CD8-positive, alpha-beta memory T cell (primary cell): Measurements from ENCODE around the gene IQCE. TPM values are rescaled to one million over a fixed set of nuclear protein-coding genes. Genes with fewer than 3 reads are reported as not detected.

Experiments
- CTCF ChIA-PET: fragments of 350-600 bp; sonication (Branson Sonifier 250); formaldehyde crosslinking; loops from one replicate; lab custom pipeline; 2021; ENCODE audit warnings: antibody characterized with exemption; lab: Charles Lee
- POLR2A ChIA-PET: fragments of 350-600 bp; sonication (Branson Sonifier 250); formaldehyde crosslinking; loops from one replicate; lab custom pipeline; 2021; ENCODE audit warnings: antibody characterized with exemption; lab: Charles Lee
- DNase-seq, 5 donors: peaks; one replicate each; pipeline versions ENCODE4 v3.0.0 to v3.0.0-alpha.2; 2020 to 2022; ENCODE audit warnings: mixed read lengths in 1 of 5
- H3K27ac ChIP-seq: one replicate; pipeline ENCODE4 v1.7.0; 2013; ENCODE audit warnings: low read depth, mild to moderate bottlenecking, low read length, moderate library complexity
- H3K27me3 ChIP-seq: 2 replicates; pipeline ENCODE4 v1.7.0; 2013; ENCODE audit warnings: low read length, mild to moderate bottlenecking; ENCODE audit not compliant: insufficient read depth, poor library complexity, severe bottlenecking
- H3K36me3 ChIP-seq: 2 replicates; pipeline ENCODE4 v1.7.0; 2013; ENCODE audit warnings: mild to moderate bottlenecking, low read length, moderate library complexity; ENCODE audit not compliant: insufficient read depth
- H3K4me1 ChIP-seq: 2 replicates; pipeline ENCODE4 v1.7.0; 2013; ENCODE audit warnings: mild to moderate bottlenecking, low read length, moderate library complexity; ENCODE audit not compliant: insufficient read depth
- H3K4me3 ChIP-seq: 2 replicates; pipeline ENCODE4 v1.7.0; 2013; ENCODE audit warnings: mild to moderate bottlenecking, low read length
- H3K9me3 ChIP-seq: 2 replicates; pipeline ENCODE4 v1.7.0; 2013; ENCODE audit warnings: mild to moderate bottlenecking, low read length
- H3K27ac Mint-ChIP-seq, 8 donors: one replicate each; pipeline ENCODE4 v1.8.0; 2020 to 2021; ENCODE audit warnings: mixed read lengths in 8 of 8, mild to moderate bottlenecking in 6 of 8, inconsistent platforms in 3 of 8, moderate library complexity in 3 of 8
- H3K27me3 Mint-ChIP-seq, 2 donors: one replicate each; pipeline ENCODE4 v1.8.0; 2020 to 2021; ENCODE audit warnings: mixed read lengths in 2 of 2, mild to moderate bottlenecking in 1 of 2, moderate library complexity in 1 of 2
- H3K36me3 Mint-ChIP-seq, 3 donors: one replicate each; pipeline ENCODE4 v1.8.0; 2020 to 2021; ENCODE audit warnings: mixed read lengths in 3 of 3, inconsistent platforms in 1 of 3, mild to moderate bottlenecking in 1 of 3
- H3K4me1 Mint-ChIP-seq, 3 donors: one replicate each; pipeline ENCODE4 v1.8.0; 2020 to 2021; ENCODE audit warnings: mixed read lengths in 3 of 3, inconsistent platforms in 1 of 3, mild to moderate bottlenecking in 1 of 3
- H3K4me3 Mint-ChIP-seq, 7 donors: one replicate each; pipeline ENCODE4 v1.8.0; 2020 to 2021; ENCODE audit warnings: mixed read lengths in 7 of 7, mild to moderate bottlenecking in 6 of 7, moderate library complexity in 4 of 7, inconsistent platforms in 2 of 7
- H3K9me3 Mint-ChIP-seq, 5 donors: one replicate each; pipeline ENCODE4 v1.8.0; 2020 to 2022; ENCODE audit warnings: mixed read lengths in 5 of 5, mild to moderate bottlenecking in 3 of 5, moderate library complexity in 2 of 5, inconsistent platforms in 1 of 5
- polyA plus RNA-seq: library from polyadenylated mRNA; unstranded; fragments of 300-500 nt; fragmentation: Illumina TruSeq; gene quantifications from one replicate; pipeline ENCODE4 v1.2.3, GENCODE V29; 2021
- total RNA-seq, 2 experiments: library from RNA; stranded (reverse); gene quantifications; one replicate each; pipeline ENCODE4 v1.2.3, GENCODE V29; 2021

IQCE gene
- total and polyA plus RNA-seq, 3 experiments from 2014 or later, result 4.1 to 10.4 (median 9.6) TPM

- ChIA-PET CTCF (no interaction called here), POLR2A (no interaction called here)
- no peak overlapping the region for H3K4me3 ChIP-seq
- H3K4me3 Mint-ChIP-seq, result no peak overlapping the region
- no peaks in the 10 kb centered on the region for H3K9me3 ChIP-seq
- no peaks in the 10 kb centered on the region for H3K27me3 ChIP-seq
- no peaks in the 10 kb centered on the region for H3K9me3 Mint-ChIP-seq
- no peaks in the 10 kb centered on the region for H3K27me3 Mint-ChIP-seq
- H3K27ac ChIP-seq, result no peak overlapping the region
- DNase-seq, result no peak
- no peaks in the 10 kb centered on the region for H3K4me1 Mint-ChIP-seq
- H3K36me3 ChIP-seq, result no peaks in the 10 kb centered on the region
- no peaks in the 10 kb centered on the region for H3K4me1 ChIP-seq
- H3K27ac Mint-ChIP-seq, result no peak overlapping the region
- peaks cover 0 to 50% (median 6%) of the 10 kb centered on the region in 3 donors for H3K36me3 Mint-ChIP-seq
Measured at GRCh38 chr7:2594599-2594998, 35.8 kb downstream of the IQCE start.

GRCh38 chr7:2595258-2595860 lies 36.6 kb downstream of the IQCE start:
- CTCF ChIA-PET, result interaction anchor here (0.7 kb wide), 1 partner anchor 42 kb away, joined by 3 read pairs; no protein-coding TSS in a partner anchor
- no peak for DNase-seq
- Mint-ChIP-seq H3K27ac (no peak overlapping the region), H3K9me3 (no peaks in the 10 kb centered on the region), H3K27me3 (no peaks in the 10 kb centered on the region), H3K36me3 (peaks cover 0 to 50% (median 3%) of the 10 kb centered on the region in 3 donors), H3K4me3 (no peak overlapping the region), H3K4me1 (no peaks in the 10 kb centered on the region)
- Histone ChIP-seq H3K9me3 (no peaks in the 10 kb centered on the region), H3K27me3 (no peaks in the 10 kb centered on the region), H3K27ac (no peak overlapping the region), H3K4me3 (no peak overlapping the region), H3K36me3 (no peaks in the 10 kb centered on the region), H3K4me1 (no peaks in the 10 kb centered on the region)
- POLR2A ChIA-PET, result no interaction called here

- Histone ChIP-seq H3K4me1 (no peaks in the 10 kb centered on the region), H3K27me3 (no peaks in the 10 kb centered on the region), H3K27ac (no peak overlapping the region), H3K9me3 (no peaks in the 10 kb centered on the region), H3K36me3 (no peaks in the 10 kb centered on the region), H3K4me3 (no peak overlapping the region)
- H3K36me3 Mint-ChIP-seq, result peaks cover 0 to 50% (median 2%) of the 10 kb centered on the region in 3 donors
- no peak for DNase-seq
- no peak overlapping the region for H3K4me3 Mint-ChIP-seq
- ChIA-PET POLR2A (no interaction called here), CTCF (interaction anchor here (0.5 to 1.1 kb wide), 3 partner anchors 43 to 122 kb away, joined by 3 read pairs; no protein-coding TSS in a partner anchor)
- peak overlapping the region in 1 of 8 donors; percentile 27 for H3K27ac Mint-ChIP-seq
- no peaks in the 10 kb centered on the region for H3K4me1 Mint-ChIP-seq
- H3K9me3 Mint-ChIP-seq, result no peaks in the 10 kb centered on the region
- H3K27me3 Mint-ChIP-seq, result no peaks in the 10 kb centered on the region
Measured at GRCh38 chr7:2596464-2597272, 37.9 kb downstream of the IQCE start.

- POLR2A ChIA-PET, result no interaction called here
- Histone ChIP-seq H3K36me3 (no peaks in the 10 kb centered on the region), H3K27ac (no peak overlapping the region), H3K9me3 (no peaks in the 10 kb centered on the region), H3K27me3 (no peaks in the 10 kb centered on the region), H3K4me1 (no peaks in the 10 kb centered on the region), H3K4me3 (no peak overlapping the region)
- DNase-seq, result no peak
- H3K4me3 Mint-ChIP-seq, result no peak overlapping the region
- CTCF ChIA-PET, result interaction anchor here (0.5 to 1.1 kb wide), 2 partner anchors 102 to 122 kb away, joined by 3 read pairs; no protein-coding TSS in a partner anchor
- peaks cover 0 to 51% (median 4%) of the 10 kb centered on the region in 3 donors for H3K36me3 Mint-ChIP-seq
- no peaks in the 10 kb centered on the region for H3K9me3 Mint-ChIP-seq
- no peak overlapping the region for H3K27ac Mint-ChIP-seq
- no peaks in the 10 kb centered on the region for H3K4me1 Mint-ChIP-seq
- no peaks in the 10 kb centered on the region for H3K27me3 Mint-ChIP-seq
Measured at GRCh38 chr7:2597273-2597640, 38.5 kb downstream of the IQCE start.

GRCh38 chr7:2598154-2598823 lies 39.5 kb downstream of the IQCE start:
- H3K4me1 ChIP-seq, result no peaks in the 10 kb centered on the region
- H3K4me3 Mint-ChIP-seq, result no peak overlapping the region
- no peaks in the 10 kb centered on the region for H3K4me1 Mint-ChIP-seq
- H3K36me3 Mint-ChIP-seq, result peaks cover 0 to 42% (median 2%) of the 10 kb centered on the region in 3 donors
- H3K9me3 ChIP-seq, result no peaks in the 10 kb centered on the region
- H3K9me3 Mint-ChIP-seq, result no peaks in the 10 kb centered on the region
- peak overlapping the region in 1 of 8 donors; percentile 41 for H3K27ac Mint-ChIP-seq
- POLR2A ChIA-PET, result no interaction called here
- DNase-seq, result no peak
- H3K27me3 ChIP-seq, result no peaks in the 10 kb centered on the region
- no peaks in the 10 kb centered on the region for H3K36me3 ChIP-seq
- no peak overlapping the region for H3K4me3 ChIP-seq
- H3K27ac ChIP-seq, result no peak overlapping the region
- CTCF ChIA-PET, result interaction anchor here (1.1 kb wide), 1 partner anchor 112 kb away, joined by 3 read pairs; no protein-coding TSS in a partner anchor
- no peaks in the 10 kb centered on the region for H3K27me3 Mint-ChIP-seq

GRCh38 chr7:2601065-2601464 lies 42.3 kb downstream of the IQCE start:
- H3K27me3 ChIP-seq, result no peaks in the 10 kb centered on the region
- DNase-seq, result no peak
- Mint-ChIP-seq H3K27ac (no peak overlapping the region), H3K9me3 (no peaks in the 10 kb centered on the region), H3K36me3 (peaks cover 0 to 26% (median 2%) of the 10 kb centered on the region in 3 donors), H3K27me3 (no peaks in the 10 kb centered on the region), H3K4me3 (no peak overlapping the region), H3K4me1 (no peaks in the 10 kb centered on the region)
- H3K36me3 ChIP-seq, result no peaks in the 10 kb centered on the region
- H3K4me1 ChIP-seq, result no peaks in the 10 kb centered on the region
- no peaks in the 10 kb centered on the region for H3K9me3 ChIP-seq
- CTCF ChIA-PET, result no interaction called here
- POLR2A ChIA-PET, result no interaction called here
- no peak overlapping the region for H3K4me3 ChIP-seq
- H3K27ac ChIP-seq, result no peak overlapping the region

- no peak overlapping the region for H3K27ac ChIP-seq
- peaks cover 0 to 22% (median 2%) of the 10 kb centered on the region in 3 donors for H3K36me3 Mint-ChIP-seq
- H3K36me3 ChIP-seq, result no peaks in the 10 kb centered on the region
- no peak overlapping the region for H3K4me3 ChIP-seq
- H3K27me3 ChIP-seq, result no peaks in the 10 kb centered on the region
- H3K27ac Mint-ChIP-seq, result no peak overlapping the region
- no peaks in the 10 kb centered on the region for H3K4me1 Mint-ChIP-seq
- H3K9me3 Mint-ChIP-seq, result no peaks in the 10 kb centered on the region
- H3K4me1 ChIP-seq, result no peaks in the 10 kb centered on the region
- H3K9me3 ChIP-seq, result no peaks in the 10 kb centered on the region
- H3K4me3 Mint-ChIP-seq, result no peak overlapping the region
- CTCF ChIA-PET, result no interaction called here
- no peaks in the 10 kb centered on the region for H3K27me3 Mint-ChIP-seq
- POLR2A ChIA-PET, result no interaction called here
- no peak for DNase-seq
Measured at GRCh38 chr7:2601907-2602306, 43.1 kb downstream of the IQCE start.
